MM.1S (cell line): ENCODE measurements around the gene PCGF3.

Source experiments
- CTCF ChIP-seq: fragments of 300-600 bp; sonication (generic); IDR thresholded peaks from 2 replicates; pipeline ENCODE4 v1.5.1; 2016; ENCODE audit warnings: antibody characterized with exemption, low read length, mixed read lengths
- EZH2 ChIP-seq: fragments of 300-600 bp; sonication (generic); optimal IDR thresholded peaks from 2 replicates; pipeline ENCODE3; 2017; ENCODE audit warnings: low read depth, mild to moderate bottlenecking, antibody characterized with exemption, low read length, mixed read lengths

GRCh38 chr4:740011-740410, 34.4 kb downstream of the PCGF3 start:
- no peak for TF ChIP-seq CTCF
- no peak for TF ChIP-seq EZH2
